HK-2 (cell line): Measurements from ENCODE around the gene SCGB1D2.

ENCODE experiments used
- DNase-seq: peaks from one replicate; pipeline ENCODE4 v3.0.0-alpha.2; 2018; ENCODE audit not compliant: unreplicated experiment

Gene SCGB1D2

GRCh38 chr11:62260261-62260953 lies 18.4 kb downstream of the SCGB1D2 start:
- DNase-seq, result no peak

DNA sequence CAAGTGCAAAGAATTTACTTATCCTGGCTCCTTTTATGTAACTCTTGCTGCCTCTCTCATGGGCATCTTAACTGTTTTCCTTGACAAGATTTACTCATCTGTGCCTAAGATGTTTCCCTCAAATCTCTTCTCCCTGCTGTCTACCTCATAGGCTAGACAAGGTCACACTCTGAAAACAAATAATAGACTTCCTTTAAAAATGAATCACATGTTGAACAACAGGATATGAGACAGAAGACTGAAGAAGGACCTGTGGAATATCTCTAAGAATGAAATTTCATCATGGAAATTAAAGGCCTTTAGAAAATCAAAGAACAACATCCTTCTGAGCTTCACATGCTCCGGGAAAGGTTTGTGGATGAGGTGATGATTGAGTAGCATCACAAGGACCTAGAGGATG lies 22.0 kb downstream of the SCGB1D2 start:
- DNase-seq, result no peak

GRCh38 chr11:62266558-62266957 lies 24.5 kb downstream of the SCGB1D2 start:
- DNase-seq, result no peak

DNA sequence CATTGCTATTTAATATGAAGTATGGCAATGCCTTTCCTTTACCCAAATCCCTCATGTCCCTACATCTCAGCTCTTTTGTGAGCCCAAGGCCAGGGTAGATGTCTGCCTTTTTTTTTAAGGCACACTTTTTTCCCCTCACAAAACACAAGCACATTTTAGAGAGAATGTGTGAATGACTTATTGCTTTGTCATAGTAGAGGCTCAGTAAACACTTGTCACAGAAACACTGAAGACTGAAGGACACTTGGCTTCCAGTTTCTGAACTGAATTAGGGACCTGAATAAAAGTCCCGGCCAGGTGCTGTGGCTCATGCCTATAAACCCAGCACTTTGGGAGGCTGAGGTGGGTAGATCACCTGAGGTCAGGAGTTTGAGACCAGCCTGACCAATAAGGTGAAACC lies 25.0 kb downstream of the SCGB1D2 start:
- no peak for DNase-seq

- no peak for DNase-seq
Observed at GRCh38 chr11:62267576-62267975, 25.5 kb downstream of the SCGB1D2 start.

GRCh38 chr11:62269654-62270278 lies 27.7 kb downstream of the SCGB1D2 start, which contains the start of gene SCGB2A2:
Gene SCGB2A2 (plus strand): TSS chr11:62270158. CDS start chr11:62270217, 59 bp downstream.
- DNase-seq, result no peak

GRCh38 chr11:62273284-62273683 lies 31.2 kb downstream of the SCGB1D2 start:
- no peak for DNase-seq

- DNase-seq, result no peak
Observed at GRCh38 chr11:62273789-62274275, 31.8 kb downstream of the SCGB1D2 start.

GRCh38 chr11:62280452-62280851 lies 38.4 kb downstream of the SCGB1D2 start:
- DNase-seq, result no peak
